AG10803 (cell line): ENCODE results near the gene KCTD6.

Experiments used
- DNase-seq: peaks from one replicate; pipeline ENCODE4 v3.0.0; 2010; ENCODE audit warnings: low read depth
- H3K4me3 ChIP-seq: 2 replicates; pipeline ENCODE4 v1.5.1; 2011; ENCODE audit warnings: mild to moderate bottlenecking, low read length, control low read depth
- TF ChIP-seq, protein P1 (sequence below): conservative IDR thresholded peaks from 2 replicates; pipeline ENCODE4 v1.5.1; 2011; ENCODE audit warnings: mild to moderate bottlenecking, low read length, control low read depth, inconsistent platforms

KCTD6 gene

DNA sequence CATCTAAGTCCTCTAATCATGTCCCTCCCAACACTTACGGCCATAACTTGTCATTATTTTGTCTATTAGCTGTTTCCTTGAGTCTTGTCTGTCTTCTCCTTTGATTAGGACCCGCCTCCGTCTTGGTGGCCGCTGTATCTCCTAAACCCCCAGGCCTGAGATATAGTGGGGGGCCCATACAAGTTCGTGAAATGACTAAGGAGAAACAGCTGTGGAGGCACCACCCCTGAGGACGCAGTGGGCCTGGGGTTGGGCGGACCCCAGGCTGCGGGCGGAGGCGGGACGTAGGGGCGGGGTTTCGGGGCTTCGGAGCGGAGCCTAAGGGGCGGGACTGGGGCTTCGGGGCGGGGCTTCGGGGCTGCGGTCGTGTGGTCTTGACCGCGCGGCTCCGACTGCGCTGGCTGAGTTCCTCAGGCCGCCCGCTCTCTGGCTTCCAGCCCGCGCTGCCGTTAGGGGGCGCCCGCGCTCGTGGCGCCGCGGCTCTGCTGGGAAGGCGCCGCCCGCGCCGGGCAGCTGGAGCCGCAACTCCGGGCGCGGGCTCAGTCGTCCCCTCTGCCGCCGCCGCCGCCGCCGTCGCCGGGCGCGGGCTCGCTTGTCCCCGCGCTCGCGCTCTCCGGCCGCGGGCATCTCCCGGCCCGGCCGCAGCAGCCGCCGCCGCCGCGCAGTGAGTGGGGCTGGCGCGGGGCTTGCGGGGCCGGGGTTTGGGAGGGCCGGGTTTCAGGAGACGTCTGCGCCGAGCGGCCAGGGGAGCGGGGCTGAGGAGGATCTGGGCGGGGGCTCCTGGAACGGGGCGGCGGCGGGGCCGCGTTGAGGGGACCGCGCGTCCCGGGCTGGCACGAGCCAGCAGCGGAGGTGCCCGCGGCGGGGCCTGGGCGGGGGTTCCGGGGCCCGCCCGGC lies at the start of gene KCTD6:
Gene KCTD6 (plus strand): TSS at position 591 of the 897 bp plus-strand sequence. CDS start 6,660 bp downstream, outside the sequence.
- peak within 1 kb of the TSS; percentile 89 for H3K4me3 ChIP-seq
- peak; percentile 93 for DNase-seq
- TF ChIP-seq, protein P1, sequence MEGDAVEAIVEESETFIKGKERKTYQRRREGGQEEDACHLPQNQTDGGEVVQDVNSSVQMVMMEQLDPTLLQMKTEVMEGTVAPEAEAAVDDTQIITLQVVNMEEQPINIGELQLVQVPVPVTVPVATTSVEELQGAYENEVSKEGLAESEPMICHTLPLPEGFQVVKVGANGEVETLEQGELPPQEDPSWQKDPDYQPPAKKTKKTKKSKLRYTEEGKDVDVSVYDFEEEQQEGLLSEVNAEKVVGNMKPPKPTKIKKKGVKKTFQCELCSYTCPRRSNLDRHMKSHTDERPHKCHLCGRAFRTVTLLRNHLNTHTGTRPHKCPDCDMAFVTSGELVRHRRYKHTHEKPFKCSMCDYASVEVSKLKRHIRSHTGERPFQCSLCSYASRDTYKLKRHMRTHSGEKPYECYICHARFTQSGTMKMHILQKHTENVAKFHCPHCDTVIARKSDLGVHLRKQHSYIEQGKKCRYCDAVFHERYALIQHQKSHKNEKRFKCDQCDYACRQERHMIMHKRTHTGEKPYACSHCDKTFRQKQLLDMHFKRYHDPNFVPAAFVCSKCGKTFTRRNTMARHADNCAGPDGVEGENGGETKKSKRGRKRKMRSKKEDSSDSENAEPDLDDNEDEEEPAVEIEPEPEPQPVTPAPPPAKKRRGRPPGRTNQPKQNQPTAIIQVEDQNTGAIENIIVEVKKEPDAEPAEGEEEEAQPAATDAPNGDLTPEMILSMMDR, result peak; percentile 38

DNA sequence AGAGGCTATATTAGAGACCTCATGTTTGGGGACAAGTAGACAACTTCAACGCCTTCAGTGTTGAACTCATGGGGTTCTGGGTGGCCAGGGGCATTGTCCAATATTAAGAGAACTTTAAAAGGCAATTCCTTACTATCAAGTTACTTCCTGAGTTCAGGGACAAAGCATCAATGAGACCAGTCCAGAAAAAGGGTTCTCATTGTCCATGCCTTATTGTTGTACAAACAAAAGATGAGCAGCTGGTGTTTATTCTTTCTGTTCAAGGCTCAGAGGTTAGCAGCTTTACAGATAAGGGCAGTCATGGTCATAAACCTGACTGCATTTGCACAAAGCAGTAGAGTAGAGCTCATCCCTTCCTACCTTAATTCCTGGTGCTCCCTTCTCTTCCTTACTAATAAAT lies 39.7 kb upstream of the KCTD6 start:
- no peak overlapping the region for H3K4me3 ChIP-seq
- DNase-seq, result no peak
- TF ChIP-seq, protein P1, result no peak

DNA sequence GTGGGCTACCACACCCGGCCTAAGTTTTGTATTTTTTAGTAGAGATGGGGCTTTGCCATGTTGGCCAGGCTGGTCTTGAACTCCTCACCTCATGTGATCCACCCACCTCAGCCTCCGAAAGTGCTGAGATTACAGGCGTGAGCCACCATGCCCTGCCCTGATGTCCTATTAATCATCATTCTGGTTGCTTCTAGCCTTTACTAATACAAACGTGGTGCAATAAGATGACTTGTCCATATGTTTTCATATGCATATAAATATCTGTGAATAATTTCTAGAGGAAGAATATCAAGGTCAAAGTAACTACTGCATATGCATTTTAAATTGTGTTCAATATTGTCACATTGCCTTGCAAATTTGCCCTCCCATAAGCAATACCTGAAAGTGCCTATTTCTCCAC lies 32.7 kb upstream of the KCTD6 start:
- H3K4me3 ChIP-seq, result no peak overlapping the region
- no peak for DNase-seq
- TF ChIP-seq, protein P1, result no peak

DNA sequence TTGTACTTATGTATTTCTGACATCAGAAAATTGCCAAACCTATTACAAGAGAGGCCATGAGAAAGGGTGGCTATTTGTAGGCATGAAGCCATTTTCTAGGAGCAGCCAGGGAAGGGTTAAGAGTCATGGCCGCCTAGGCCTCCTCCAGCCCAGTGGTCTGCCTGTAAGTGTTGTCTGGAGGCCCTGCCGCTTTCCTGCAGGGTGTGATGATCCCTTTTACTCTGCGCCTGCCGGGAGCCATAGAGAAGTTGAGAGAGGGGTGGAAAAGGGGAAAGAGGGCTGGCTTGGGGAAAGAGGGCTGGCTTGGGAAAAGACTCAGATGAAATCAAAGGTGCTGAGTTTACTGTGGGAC lies 29.1 kb upstream of the KCTD6 start:
- no peak overlapping the region for H3K4me3 ChIP-seq
- TF ChIP-seq, protein P1, result no peak
- DNase-seq, result no peak

DNA sequence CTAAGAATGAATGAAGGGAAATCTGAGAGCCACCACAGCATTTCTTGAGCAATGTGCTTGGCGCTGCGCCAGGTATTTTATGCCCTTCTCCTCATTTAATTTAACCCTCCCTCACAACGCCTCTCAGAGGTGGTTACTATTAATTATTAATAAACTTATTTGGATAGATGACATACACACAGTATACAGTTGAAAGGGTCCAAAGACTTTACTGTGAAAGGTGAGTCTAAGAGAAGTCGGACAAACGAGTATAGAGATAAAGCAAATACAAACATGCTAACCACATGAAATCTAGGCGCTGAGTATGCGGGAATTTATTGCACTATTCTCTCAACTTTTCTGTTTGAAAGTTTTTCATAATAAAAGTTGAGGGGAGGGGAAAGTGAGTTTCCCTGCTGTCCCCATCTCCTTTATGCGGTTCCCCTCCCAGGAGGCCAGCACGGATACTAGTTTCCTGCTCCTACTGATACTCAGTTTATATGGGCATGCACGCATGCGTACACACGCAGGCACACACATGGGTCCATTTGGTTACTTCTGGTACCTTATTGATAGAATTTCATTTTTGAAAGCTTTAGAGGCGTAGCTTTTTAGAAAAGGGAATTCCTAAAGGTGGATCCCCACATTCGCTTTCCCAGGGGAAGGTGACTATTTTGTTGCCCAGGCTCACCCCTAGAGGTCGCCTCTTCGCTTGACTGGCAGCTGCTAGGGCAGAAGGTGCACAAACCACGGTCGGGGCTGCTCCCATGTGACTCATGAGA lies 28.5 kb upstream of the KCTD6 start:
- peak; percentile 90 for DNase-seq
- TF ChIP-seq, protein P1, result peak; percentile 92
- 0 out of 2 replicates have a peak overlapping the region, but pooled peaks have one; percentile 18 for H3K4me3 ChIP-seq

DNA sequence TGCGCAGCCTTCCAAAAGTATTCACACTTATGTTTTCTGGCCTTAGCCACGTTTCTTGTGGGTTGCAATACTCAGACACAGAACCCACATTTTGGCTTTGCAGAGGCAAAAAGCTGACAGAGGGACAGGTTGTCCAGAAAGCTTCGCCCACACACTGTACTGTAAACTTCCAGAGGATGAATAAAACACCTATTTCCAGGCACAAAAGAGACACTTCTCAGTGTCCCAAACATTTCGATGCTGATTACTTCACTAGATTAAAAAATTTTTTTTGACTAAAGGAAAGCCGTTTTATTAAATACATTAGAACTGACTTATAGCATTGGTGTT lies 28.0 kb upstream of the KCTD6 start:
- TF ChIP-seq, protein P1, result no peak

More for the DNA sequence above, 28.0 kb upstream of the KCTD6 start:
- no peak for DNase-seq
- no peak overlapping the region for H3K4me3 ChIP-seq
